Ovary (tissue), 3 donors: ENCODE results near the gene EPHB6.

Experiments
- CTCF ChIP-seq, 3 donors: fragments of 450-650 bp in 2 of 3; fragments of 200-600 bp in 1 of 3; IDR thresholded peaks; one replicate each; pipeline versions ENCODE4 v1.5.1 to v1.8.0; 2016 to 2022; ENCODE audit warnings: antibody characterized with exemption in 3 of 3, mild to moderate bottlenecking in 1 of 3
- POLR2A ChIP-seq: fragments of 450-650 bp; IDR thresholded peaks from one replicate; pipeline ENCODE4 v1.6.1; 2017; ENCODE audit warnings: antibody characterized with exemption, mild to moderate bottlenecking, moderate library complexity
- donor health status: DM: no; HTN: no; CAD: no.

- TF ChIP-seq CTCF (IDR thresholded peaks at IDR 0.05) (no peak), POLR2A (no peak)
Measured at GRCh38 chr7:142915315-142915714, 60.4 kb downstream of the EPHB6 start.
